Measurements from ENCODE around the gene ERMP1.
"Not testable (repeated sequence)": the region's sequence is repeated elsewhere in the genome, so short reads cannot be mapped to it uniquely, and the experiment has no call there.

ERMP1 gene, protein sequence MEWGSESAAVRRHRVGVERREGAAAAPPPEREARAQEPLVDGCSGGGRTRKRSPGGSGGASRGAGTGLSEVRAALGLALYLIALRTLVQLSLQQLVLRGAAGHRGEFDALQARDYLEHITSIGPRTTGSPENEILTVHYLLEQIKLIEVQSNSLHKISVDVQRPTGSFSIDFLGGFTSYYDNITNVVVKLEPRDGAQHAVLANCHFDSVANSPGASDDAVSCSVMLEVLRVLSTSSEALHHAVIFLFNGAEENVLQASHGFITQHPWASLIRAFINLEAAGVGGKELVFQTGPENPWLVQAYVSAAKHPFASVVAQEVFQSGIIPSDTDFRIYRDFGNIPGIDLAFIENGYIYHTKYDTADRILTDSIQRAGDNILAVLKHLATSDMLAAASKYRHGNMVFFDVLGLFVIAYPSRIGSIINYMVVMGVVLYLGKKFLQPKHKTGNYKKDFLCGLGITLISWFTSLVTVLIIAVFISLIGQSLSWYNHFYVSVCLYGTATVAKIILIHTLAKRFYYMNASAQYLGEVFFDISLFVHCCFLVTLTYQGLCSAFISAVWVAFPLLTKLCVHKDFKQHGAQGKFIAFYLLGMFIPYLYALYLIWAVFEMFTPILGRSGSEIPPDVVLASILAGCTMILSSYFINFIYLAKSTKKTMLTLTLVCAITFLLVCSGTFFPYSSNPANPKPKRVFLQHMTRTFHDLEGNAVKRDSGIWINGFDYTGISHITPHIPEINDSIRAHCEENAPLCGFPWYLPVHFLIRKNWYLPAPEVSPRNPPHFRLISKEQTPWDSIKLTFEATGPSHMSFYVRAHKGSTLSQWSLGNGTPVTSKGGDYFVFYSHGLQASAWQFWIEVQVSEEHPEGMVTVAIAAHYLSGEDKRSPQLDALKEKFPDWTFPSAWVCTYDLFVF

DNA sequence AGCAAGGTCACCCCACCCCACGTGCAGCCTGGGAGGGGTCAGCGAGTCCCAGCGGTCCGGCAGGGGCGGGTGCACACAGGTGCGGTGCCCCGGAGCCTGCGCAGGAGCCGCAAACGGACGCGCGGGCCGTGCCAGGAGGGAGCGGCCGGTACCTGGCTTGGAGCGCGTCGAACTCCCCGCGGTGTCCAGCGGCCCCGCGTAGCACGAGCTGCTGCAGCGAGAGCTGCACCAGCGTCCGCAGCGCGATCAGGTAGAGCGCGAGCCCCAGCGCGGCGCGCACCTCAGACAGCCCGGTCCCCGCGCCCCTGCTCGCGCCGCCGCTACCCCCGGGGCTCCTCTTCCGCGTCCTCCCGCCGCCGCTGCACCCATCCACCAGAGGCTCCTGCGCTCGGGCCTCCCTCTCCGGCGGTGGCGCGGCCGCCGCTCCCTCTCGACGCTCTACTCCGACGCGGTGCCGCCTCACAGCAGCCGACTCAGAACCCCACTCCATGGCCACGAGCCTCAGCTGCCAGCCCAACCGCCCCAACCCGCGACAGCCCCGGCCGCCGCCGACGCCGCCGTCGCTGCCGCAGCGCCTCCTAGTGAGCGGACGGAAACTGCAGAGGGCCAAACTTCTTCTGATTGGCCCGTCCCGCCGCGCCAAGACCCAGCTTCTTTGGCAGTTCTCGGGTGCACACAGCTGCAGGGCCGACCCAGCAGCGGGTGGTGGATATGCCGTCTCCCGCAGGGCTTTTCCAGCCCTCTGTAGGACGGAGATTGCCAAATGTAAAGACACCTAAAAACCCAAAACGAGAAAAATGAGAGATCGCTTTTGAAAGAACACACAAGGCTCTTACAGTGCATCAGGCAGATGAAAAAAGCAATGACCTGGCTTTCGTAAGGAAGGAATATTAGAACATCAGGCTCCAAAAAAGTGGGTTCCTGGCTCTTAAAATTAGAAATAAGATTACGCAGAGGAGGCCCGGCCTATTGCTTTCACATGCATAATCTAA, at the start of gene ERMP1:
ERMP1 (minus strand) TSS at position 580 of the 992 bp plus-strand sequence; CDS start at position 490, 90 bp downstream.
- peak; percentile 94 for DNase-seq

DNA sequence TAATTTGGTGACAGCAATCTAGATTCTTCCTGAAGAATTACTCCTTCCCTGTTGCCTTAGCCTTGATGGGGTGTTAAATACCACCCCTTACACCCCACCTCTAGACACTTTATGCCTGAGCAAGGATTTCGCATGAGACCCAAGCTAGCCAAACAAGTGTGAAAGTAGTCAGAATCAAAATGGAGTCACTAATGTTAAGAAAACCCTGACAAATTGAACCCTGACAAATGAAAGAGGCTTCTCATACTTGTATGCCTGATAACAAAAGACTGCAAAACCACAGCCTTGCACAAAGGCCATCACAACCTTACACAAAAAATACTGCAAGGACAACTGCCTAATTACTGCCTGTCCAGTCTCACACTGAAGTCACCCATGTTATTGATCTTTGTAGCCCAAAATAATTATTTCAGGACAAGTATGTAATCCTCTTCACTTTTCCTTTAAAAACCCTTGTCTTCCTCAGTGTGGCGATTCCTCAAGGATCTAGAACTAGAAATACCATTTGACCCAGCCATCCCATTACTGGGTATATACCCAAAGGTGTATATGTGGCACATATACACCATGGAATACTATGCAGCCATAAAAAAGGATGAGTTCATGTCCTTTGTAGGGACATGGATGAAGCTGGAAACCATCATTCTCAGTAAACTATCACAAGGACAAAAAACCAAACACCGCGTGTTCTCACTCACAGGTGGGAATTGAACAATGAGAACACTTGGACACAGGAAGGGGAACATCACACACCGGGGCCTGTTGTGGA, 49.5 kb upstream of the ERMP1 start:
- not testable (repeated sequence) for DNase-seq

DNA sequence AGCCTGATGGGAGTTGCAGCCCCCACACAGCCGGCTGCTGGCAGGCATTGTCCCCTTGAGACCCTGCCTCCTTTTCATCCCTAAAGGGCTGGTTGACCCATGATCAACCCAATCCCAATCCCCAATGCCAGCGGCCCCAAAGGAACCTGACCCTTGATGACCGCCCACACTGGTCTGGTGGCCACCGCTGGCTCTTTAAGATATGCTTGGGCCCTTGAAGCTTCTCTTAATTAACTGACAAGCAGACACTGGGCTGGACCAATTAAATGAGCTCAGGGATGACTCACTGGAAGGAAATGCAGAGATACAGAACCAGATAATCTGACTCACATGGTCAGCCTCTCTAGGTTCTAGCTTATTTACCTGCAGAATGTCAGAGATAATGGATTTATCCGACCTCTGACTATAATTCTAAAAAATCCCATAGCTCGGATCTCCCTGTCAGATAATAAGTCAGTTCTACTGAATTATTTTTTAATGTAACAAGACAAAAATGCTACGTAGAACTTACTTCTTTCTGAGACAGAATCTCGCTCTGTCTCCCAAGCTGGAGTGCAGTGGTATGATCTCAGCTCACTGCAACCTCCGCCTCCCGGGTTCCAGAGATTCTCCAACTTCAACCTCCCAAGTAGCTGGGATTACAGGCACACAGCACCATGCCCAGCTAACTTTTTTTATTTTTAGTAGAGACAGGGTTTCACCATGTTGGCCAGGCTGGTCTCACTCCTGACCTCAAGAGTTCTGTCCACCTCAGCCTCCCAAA, 46.7 kb upstream of the ERMP1 start:
- DNase-seq, result peak; percentile 78

DNA sequence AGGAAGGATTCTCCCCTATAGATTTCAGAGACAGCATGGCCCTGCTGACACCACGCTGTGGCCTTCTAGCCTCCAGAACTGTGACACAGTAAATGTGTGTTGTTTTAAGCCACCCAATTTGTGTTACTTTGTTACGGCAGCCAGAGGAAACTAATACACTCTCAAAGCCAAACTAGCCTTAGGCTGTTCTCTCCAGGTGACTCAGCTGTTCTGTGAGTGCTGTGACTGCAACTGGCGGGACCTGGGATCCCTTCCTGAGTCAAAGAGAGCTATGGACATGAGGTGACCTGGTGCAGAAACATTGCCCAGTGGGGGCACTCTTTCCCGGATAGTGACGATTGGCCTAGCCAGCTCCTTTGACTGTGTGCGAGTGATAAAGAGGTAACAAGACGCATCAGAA, 43.8 kb upstream of the ERMP1 start:
- no peak for DNase-seq

DNA sequence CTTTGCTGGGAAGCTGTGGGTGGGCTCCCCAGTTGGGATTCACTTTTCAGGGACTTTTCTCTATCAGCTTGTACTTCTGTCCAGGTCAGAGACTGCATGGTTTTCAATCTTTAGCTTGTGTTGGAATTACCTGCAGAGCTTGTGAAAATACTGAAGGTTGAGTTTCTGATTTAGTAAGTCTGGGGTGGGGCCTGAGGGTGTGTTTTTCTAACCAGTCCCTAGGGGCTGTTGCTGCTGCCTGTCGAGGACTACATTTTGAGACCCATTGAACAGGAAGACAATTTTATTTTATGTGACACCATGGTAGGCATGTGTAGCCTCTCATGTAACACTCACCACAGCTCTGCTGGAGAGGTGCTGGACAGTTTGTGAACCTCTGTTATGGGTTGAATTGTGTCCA, 43.1 kb upstream of the ERMP1 start:
- no peak for DNase-seq

DNA sequence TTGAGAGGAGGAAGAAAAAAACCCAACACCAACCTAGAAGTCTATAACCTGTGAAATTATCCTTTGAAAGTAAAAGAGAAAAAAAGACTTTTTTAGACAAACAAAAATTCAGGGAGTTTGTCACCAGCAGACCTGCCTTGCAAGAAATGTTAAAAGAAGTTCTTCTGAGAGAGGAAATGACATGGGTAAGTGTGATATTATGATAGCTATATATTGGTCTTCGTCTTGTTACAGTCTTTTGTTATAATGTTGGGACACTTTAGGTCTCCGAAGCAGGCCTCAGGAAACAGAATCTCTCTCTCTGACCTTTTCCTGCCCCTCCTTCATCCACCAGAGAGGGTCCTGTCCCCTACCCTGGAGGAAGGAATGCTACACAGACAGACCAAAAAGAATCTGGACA, 41.1 kb upstream of the ERMP1 start:
- no peak for DNase-seq

DNA sequence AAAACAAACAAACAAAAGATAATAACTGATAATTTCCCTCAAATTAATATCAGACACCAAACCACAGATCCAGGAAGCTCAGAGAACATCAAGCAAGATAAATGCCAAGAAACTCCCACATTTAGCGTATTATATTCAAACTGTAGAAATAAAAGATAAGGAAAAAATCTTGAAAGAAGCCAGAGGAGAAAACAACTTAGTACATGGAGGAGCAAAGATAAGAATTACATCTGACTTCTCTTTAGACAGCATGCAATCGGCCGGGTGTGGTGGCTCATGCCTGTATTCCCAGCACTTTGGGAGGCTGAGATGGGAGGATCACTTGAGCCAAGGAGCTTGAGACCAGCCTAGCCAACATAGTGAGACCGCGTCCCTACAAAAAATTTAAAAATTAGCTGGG, 40.5 kb upstream of the ERMP1 start:
- peak; percentile 59 for DNase-seq

DNA sequence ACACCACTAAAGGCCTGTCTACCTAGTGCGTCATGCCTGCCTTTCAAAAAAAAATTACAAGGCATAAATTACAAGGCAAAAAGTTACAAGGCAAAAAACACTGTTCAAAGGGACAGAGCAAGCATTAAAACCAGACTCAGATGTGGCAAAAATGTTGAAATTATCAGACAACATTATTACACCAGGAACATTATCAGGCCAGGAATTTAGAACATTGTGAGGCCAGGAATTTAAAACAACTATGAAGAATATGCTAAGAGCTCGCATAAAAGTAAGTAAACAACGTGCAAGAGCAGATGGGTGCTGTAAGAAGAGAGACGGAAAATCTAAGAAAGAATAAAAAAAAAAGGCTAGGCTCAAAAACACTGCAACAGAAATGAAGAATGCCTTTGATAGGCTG, 39.6 kb upstream of the ERMP1 start:
- no peak for DNase-seq

DNA sequence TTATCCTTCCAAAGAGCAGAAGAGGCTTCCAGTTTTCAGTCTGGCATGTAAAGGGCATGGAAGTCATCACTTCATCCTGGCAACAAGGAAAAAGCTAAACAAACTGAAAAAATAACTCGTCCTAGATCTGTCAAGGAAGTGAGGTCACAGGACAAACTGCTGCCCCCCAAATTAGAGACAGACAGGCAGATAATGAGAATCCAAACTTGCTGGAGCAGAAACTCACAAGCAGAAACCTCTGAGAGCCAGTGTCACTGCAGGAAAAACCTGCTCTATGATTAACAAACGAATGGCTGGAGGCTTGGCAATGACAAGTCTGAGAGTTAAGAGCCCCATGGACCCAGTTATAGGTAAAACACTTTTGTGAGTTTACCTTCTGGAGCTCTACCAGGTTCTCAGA, 38.9 kb upstream of the ERMP1 start:
- DNase-seq, result no peak

DNA sequence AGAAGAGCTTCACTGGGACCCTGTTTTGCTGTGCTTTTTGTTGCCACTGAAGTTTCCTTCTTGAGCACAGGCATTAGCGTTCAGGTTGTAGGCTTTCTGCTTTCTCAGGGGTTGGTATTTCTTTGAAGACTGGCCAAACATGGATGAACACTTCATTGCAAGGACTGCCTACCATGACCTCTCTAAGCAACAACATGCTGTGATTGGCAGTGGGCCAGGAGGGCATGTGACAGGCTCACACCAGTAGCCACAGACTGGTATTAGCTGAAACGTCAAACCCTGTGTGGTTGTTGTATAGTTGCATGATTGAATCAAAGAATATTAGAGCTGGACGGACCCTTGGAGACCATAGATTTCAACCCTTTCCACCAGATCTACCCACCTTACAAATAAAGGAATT, 37.8 kb upstream of the ERMP1 start:
- DNase-seq, result peak; percentile 70

DNA sequence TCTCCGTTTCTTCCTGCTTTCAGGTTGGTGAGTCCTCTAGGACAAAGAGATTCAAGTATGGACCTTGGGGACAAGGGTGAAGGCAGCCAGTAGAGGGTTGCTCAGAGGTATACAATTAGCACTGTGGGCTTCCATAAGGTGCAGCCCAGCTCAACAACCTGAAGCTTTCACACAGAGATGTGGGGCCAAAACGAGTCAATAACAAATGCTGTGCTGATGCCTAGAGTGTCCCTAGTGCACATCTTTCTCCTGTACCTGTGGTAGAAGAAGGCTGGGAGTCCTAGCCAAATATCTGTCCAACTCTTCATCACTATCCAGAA, 37.1 kb upstream of the ERMP1 start:
- DNase-seq, result no peak

DNA sequence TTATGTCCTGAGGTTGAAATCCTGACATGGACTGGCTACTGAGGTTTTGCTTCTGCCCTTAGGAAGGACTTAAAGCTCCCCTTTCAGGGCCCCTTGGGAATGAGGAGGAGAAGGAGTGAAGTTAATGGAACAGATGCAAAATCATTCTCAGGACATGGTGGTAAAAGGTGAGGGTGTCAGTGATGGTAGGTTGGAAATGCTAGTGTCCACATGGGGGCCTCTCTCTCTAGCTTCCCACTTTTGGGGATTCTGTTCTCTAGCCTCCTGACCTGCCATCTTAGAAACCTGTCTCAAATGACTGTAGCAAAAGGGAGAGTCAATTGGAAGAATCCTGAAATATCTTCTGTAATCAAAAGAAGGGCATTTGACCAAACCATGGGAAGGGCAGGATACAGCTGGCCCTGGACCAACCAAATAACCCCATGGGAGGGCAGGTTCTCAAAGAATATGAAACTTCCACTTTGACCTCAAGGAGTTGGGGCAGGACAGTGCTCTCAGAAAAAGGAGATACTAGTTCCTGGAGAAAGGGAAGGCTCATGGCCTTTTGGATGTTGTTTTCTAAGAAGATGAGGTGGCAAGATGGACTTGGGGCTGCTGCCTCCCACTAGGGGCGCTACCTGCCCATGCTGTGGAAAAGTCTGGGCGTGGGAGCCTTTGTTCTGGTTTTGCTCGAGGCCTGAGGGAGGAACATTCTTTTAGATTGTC, 36.5 kb upstream of the ERMP1 start:
- peak; percentile 56 for DNase-seq

DNA sequence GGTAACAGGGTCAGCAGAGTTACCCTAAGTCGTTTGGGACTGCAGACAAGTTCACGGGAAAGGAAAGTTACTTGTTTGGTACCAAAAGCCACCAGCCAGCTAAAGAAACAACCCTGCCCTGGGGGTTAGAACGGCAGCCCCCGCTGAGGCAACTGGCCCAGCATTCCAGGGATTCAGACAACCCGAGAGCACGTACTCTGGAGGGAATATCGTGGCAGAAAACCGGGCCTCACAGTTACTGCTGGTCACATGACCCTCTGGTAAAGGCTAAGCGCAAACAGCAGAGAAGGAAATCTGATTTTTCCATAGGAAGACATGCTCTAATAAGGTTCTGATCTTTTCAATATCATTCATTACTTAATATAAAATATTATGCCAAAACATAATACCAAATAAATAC, 35.3 kb upstream of the ERMP1 start:
- no peak for DNase-seq

DNA sequence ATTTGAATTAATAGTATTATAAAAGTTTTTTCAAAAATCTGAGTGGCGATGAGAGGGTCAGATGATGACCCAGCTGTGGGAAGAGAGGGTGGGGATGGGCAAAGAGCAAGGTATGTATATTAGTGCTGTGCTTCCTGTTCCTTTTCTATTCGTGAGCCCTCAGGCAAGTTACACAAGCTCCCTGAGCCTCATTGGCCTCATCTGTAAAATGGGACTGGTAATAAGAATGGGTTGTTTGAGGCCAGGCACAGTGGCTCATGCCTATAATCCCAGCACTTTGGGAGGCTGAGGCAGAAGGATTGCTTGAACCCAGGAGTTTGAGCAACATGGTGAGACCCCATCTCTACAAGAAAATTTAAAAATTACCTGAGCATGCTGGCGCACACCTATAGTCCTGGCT, 33.8 kb upstream of the ERMP1 start:
- no peak for DNase-seq

DNA sequence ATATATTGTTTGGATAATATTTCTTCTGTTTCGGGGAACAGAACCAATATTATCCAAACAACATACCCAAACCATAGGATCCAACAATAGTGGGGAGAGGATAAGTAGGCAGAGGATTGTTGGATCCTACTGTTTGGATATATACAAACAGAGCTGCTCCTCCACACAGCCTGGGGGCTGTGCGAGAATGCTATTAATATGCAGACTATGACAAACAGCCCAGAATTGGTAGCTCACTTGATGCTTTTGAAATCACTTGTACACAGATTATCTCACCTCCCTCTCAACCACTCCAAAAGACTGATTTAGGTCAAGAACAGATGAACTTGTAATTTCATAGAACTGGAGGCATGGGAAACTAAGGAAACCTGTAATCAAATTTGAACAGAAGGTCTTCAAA, 33.4 kb upstream of the ERMP1 start:
- DNase-seq, result no peak

DNA sequence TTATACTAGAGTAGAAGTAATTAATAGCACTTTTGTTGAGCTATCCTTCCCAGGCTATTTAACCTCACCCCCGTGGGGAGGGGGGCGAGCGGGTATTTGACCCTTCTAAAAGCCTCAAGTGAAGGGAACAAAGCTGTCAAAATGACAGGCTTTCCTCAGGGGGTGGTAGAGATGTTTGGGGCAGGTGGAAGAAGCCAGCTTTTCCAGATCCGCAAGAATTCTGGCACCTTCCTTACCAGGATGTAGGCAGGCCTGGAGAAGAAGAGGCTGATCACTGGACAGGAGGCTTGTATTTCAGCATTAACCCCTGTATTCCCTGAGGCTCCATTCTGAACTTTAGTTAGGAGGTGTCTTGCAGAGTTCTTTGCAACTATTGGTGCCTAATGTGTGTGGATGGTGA, 31.5 kb upstream of the ERMP1 start:
- no peak for DNase-seq

DNA sequence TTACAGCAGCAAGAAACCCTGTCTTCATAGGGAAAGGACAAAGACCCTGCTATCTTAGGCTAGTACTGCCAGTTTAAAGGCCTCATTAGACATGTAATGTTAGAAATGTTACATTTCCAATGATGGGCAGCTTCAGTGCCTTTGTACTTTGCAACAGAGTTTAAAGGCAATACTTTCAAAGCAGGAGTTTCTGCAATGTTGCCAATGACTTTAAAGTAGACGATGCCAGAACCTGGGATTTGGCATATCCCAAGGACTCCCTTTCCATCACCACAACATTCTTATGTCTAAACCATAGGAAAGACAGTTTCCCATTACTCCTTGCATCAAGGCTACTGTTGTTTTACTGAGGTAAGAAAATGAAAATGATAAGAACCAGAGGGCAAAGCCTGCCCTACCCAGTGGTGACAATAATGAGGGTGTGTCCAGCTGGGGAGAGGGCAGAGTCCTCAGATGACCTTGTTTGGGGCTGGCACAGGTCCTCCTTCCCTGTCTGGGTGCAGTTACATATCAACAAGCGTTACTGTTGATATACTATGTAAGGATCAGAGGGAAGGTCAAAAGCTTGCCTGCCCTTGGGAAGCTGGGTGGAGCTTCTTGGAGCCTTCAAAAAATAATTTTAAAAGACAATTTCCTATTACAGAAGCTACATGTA, 30.3 kb upstream of the ERMP1 start:
- DNase-seq, result peak; percentile 73

DNA sequence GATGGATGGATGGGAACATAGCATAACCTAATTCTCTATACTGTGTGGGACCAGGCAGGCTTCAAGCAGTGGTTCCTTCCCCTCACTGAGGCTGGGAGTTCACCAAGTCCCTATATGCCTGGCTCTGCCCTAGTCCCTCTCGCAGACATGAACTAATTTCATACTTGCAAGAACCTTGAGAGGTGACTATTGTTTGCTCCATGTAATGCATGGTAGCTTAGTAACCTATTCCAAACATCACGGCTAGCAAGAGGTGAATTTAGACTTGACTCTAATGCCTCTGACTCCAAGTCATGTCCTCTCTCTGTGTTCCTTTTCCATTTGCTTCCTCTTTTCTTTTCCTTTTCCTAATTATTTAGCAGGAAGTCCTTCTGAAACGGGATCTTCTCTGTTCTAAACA, 25.9 kb upstream of the ERMP1 start:
- DNase-seq, result no peak

DNA sequence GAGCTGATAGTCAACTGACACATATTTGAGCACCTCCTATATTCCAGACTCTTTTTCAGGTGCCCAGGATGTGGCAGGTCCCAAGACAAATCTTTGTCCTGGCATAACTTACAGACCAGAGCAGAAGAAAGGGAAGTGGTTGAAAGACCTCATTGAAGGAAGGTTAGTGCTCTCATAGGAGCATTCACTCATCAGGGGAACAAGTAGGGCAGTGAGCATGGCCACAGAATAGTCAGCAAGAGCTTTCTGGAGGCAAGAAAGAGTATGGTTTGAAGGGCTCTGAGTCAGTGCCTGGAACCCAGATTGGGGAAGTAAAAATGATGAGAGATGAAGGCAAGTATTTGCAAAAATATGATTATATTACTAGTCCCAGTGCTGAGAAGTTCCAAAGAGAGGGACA, 25.0 kb upstream of the ERMP1 start:
- peak; percentile 61 for DNase-seq

All from hematopoietic multipotent progenitor cell treated with erythropoietin and hydrocortisone succinate and interleukin-3 and kit ligand, for 4 days (in vitro differentiated cells).